Parathyroid adenoma (tissue), 2 donors: Measurements from ENCODE around the gene NOP14.

Experiments used
- H2AFZ ChIP-seq: fragments of 300-600 bp; sonication (generic); one replicate; pipeline ENCODE4 v1.7.0; 2017; ENCODE audit warnings: antibody characterized with exemption, mild to moderate bottlenecking
- H3K27ac ChIP-seq: fragments of 300-600 bp; sonication (generic); one replicate; pipeline ENCODE4 v1.7.0; 2017
- H3K27me3 ChIP-seq: fragments of 300-600 bp; sonication (generic); one replicate; pipeline ENCODE4 v1.7.0; 2017; ENCODE audit warnings: low read length; ENCODE audit not compliant: control insufficient read depth, insufficient read depth
- H3K36me3 ChIP-seq: fragments of 300-600 bp; sonication (generic); one replicate; pipeline ENCODE4 v1.7.0; 2017; ENCODE audit warnings: low read length; ENCODE audit not compliant: control insufficient read depth, insufficient read depth
- H3K4me1 ChIP-seq: fragments of 300-600 bp; sonication (generic); one replicate; pipeline ENCODE4 v1.7.0; 2017; ENCODE audit warnings: control low read depth
- H3K4me2 ChIP-seq: fragments of 300-600 bp; sonication (generic); one replicate; pipeline ENCODE4 v1.7.0; 2017; ENCODE audit warnings: low read length
- H3K4me3 ChIP-seq: fragments of 300-600 bp; sonication (generic); one replicate; pipeline ENCODE4 v1.7.0; 2017; ENCODE audit warnings: low read depth, low read length
- H3K79me2 ChIP-seq: fragments of 300-600 bp; sonication (generic); one replicate; pipeline ENCODE4 v1.7.0; 2017; ENCODE audit warnings: control low read depth
- H3K9ac ChIP-seq: fragments of 300-600 bp; sonication (generic); one replicate; pipeline ENCODE4 v1.7.0; 2017; ENCODE audit warnings: mild to moderate bottlenecking
- H3K9me3 ChIP-seq: fragments of 300-600 bp; sonication (generic); one replicate; pipeline ENCODE4 v1.7.0; 2017; ENCODE audit warnings: low read length; ENCODE audit not compliant: control insufficient read depth
- TF ChIP-seq, protein P1 (sequence below): fragments of 300-600 bp; sonication (generic); IDR thresholded peaks from one replicate; pipeline ENCODE4 v1.7.0; 2017; ENCODE audit warnings: antibody characterized with exemption, mild to moderate bottlenecking
- donor health status: primary hyperparathyroidism.

NOP14 gene

GRCh38 chr4:2927016-2927695, 36.0 kb downstream of the NOP14 start:
- Histone ChIP-seq H3K27me3 (no peaks in the 10 kb centered on the region), H3K79me2 (peaks cover 8% of the 10 kb centered on the region), H3K27ac (no peak overlapping the region), H3K4me1 (no peaks in the 10 kb centered on the region), H3K36me3 (no peaks in the 10 kb centered on the region), H3K9ac (no peak overlapping the region), H2AFZ (no peak overlapping the region), H3K9me3 (no peaks in the 10 kb centered on the region), H3K4me3 (no peak overlapping the region), H3K4me2 (no peak overlapping the region)
- TF ChIP-seq, protein P1, sequence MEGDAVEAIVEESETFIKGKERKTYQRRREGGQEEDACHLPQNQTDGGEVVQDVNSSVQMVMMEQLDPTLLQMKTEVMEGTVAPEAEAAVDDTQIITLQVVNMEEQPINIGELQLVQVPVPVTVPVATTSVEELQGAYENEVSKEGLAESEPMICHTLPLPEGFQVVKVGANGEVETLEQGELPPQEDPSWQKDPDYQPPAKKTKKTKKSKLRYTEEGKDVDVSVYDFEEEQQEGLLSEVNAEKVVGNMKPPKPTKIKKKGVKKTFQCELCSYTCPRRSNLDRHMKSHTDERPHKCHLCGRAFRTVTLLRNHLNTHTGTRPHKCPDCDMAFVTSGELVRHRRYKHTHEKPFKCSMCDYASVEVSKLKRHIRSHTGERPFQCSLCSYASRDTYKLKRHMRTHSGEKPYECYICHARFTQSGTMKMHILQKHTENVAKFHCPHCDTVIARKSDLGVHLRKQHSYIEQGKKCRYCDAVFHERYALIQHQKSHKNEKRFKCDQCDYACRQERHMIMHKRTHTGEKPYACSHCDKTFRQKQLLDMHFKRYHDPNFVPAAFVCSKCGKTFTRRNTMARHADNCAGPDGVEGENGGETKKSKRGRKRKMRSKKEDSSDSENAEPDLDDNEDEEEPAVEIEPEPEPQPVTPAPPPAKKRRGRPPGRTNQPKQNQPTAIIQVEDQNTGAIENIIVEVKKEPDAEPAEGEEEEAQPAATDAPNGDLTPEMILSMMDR: no peak

DNA sequence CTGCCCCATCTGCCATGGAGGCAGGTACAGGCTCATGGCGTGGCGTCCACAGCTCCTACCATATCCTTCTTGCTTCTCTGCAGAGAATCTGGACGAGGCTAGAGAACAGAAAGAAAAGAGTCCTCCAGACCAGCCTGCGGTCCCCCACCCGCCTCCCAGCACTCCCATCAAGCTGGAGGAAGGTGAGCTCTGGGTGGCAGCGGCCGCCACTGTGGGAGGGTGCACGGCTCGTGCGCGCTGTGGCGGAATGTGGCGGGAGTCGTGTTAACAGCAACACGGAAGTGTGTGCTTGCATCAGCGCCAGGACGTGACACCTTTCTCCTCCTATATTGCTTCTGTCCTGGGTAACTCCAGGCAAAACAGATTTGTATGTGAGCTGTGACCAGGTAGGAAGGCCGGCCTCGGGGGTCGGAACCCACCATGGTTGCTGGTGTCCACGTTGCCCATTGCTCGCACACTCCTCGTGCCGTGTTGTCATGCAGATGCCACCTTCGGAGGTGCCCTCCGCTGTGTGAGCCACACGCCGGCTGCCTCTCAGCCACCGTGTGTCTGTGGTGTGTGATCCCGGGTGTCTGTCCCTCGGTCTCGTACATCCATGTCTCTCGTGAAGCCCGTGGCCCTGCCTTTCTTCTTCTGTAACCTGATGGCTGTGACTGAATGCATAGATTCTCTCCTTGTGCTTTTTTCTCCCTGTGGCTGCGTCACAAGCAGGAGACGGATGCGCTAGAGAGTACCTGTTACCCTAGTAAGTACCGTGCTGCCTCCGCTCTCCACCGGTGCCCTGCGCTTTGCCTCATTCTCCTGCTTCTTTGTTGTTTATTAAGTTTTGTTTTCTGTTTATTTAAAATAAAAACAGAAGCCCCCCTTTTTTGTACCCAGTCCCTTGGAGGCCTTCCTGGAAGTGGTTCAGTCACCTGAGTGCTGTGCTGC, 37.0 kb downstream of the NOP14 start:
- H3K27ac ChIP-seq: no peak overlapping the region
- H3K9me3 ChIP-seq: no peaks in the 10 kb centered on the region
- TF ChIP-seq, protein P1: no peak
- peaks cover 8% of the 10 kb centered on the region for H3K79me2 ChIP-seq
- H3K4me2 ChIP-seq: no peak overlapping the region
- H3K9ac ChIP-seq: no peak overlapping the region
- no peak overlapping the region for H2AFZ ChIP-seq
- H3K4me3 ChIP-seq: no peak overlapping the region
- H3K4me1 ChIP-seq: no peaks in the 10 kb centered on the region
- H3K36me3 ChIP-seq: no peaks in the 10 kb centered on the region
- no peaks in the 10 kb centered on the region for H3K27me3 ChIP-seq

DNA sequence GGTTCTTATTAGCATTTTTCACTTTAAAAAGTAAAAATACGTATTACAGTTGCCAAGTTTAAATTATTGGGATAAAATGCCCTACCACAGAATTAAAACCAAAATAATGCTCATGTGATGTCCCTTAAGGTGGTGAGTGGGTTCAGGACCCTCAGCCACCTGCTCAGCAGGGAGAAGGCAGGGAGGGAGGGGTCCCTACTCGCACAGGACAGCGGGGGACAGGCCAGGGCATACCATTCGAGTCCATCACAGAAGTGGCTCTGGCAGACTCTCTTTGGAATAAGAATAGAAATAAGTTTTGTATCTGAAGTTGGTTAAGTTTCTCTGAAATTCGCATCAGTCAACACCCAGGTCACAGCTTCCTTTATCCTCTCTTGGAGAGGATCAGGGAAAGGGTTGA, 37.7 kb downstream of the NOP14 start:
- H3K27me3 ChIP-seq: no peaks in the 10 kb centered on the region
- no peak overlapping the region for H3K9ac ChIP-seq
- no peaks in the 10 kb centered on the region for H3K4me1 ChIP-seq
- no peaks in the 10 kb centered on the region for H3K36me3 ChIP-seq
- H3K27ac ChIP-seq: no peak overlapping the region
- no peak overlapping the region for H3K4me2 ChIP-seq
- H2AFZ ChIP-seq: no peak overlapping the region
- no peaks in the 10 kb centered on the region for H3K9me3 ChIP-seq
- TF ChIP-seq, protein P1: no peak
- H3K79me2 ChIP-seq: peaks cover 8% of the 10 kb centered on the region
- H3K4me3 ChIP-seq: no peak overlapping the region

GRCh38 chr4:2924765-2925301, 38.4 kb downstream of the NOP14 start:
- Histone ChIP-seq H3K4me1 (no peaks in the 10 kb centered on the region), H3K79me2 (peaks cover 11% of the 10 kb centered on the region), H3K27ac (no peak overlapping the region), H3K4me2 (no peak overlapping the region), H3K27me3 (no peaks in the 10 kb centered on the region), H3K9ac (no peak overlapping the region), H3K4me3 (no peak overlapping the region), H3K9me3 (no peaks in the 10 kb centered on the region), H3K36me3 (no peaks in the 10 kb centered on the region), H2AFZ (no peak overlapping the region)
- TF ChIP-seq, protein P1: no peak
